ENCODE results near the gene SLC19A1.

Gene SLC19A1

DNA sequence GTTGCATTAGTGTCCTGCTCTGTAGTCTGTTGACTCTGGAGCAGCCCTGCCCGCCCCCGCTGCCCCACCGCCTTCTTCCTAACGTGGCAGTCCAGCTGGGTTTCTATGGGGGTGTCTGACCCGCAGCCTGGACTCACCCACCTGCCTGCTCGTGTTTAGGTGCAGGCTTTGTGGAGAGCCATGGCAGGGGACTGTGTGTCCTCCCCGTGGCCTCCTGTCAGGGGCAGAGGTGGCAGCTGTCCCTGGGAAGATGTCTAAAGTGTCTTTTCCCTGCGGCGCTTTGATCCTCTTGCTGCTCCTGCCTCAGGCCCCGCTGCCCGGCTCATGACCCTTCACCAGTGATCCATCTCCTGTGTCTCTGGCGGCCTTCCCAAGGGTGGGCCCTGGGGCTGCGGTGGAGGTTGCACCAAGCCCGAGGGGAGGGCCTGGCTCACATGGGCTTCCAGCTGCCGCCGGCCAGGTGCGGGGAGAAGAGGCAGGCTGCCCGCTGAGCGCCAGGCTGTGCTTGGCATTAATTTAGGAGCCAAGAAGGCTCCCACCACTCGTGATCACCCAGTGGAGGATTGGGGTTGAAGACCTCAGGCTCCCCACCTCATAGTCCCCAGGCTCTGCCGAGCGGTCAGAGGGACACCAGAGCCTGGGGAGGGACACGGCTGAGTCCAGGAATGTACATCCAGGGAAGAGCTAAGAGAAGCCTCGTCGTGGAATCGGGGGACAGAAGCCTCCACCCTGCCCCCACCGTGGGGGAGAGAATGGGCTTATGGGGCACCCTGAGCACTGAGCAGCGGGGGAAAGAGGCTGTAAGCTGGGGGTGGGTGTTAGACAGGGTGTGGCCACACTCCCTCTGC is 93.2 kb downstream of the SLC19A1 start:
- DNase-seq (ENCODE audit: low read depth): no peak
- no peak overlapping the region for H3K4me3 ChIP-seq (ENCODE audit: control insufficient read depth, low read depth, low read length)
- TF ChIP-seq, protein P1, sequence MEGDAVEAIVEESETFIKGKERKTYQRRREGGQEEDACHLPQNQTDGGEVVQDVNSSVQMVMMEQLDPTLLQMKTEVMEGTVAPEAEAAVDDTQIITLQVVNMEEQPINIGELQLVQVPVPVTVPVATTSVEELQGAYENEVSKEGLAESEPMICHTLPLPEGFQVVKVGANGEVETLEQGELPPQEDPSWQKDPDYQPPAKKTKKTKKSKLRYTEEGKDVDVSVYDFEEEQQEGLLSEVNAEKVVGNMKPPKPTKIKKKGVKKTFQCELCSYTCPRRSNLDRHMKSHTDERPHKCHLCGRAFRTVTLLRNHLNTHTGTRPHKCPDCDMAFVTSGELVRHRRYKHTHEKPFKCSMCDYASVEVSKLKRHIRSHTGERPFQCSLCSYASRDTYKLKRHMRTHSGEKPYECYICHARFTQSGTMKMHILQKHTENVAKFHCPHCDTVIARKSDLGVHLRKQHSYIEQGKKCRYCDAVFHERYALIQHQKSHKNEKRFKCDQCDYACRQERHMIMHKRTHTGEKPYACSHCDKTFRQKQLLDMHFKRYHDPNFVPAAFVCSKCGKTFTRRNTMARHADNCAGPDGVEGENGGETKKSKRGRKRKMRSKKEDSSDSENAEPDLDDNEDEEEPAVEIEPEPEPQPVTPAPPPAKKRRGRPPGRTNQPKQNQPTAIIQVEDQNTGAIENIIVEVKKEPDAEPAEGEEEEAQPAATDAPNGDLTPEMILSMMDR (conservative IDR thresholded peaks at IDR 0.05; ENCODE audit: control insufficient read depth, insufficient read depth, low read depth, low read length): no peak

DNA sequence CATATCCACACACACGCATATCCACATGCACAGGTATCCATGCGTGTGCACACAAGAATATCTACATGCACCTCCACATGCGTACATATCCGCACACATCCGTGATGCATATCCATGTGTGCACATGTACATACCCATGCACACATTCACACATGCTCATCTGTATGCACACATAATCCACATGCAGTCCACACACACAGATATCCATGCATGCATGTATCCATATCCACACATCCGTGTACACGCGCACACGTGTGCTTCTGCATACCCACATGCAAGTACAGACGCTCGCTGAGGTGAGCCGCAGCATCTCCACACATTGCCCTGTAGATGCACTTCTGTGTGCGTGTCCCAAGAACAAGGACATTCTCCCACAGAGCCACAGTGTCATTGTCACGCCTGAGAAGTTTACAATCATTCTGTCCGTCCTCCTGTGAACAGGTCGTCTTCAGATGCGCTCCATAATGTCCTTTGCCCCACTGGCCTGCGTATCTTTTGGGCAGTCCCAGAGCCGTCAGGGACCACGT is 93.9 kb downstream of the SLC19A1 start:
- no peak overlapping the region for H3K4me3 ChIP-seq (ENCODE audit: control insufficient read depth, low read depth, low read length)
- TF ChIP-seq, protein P1 (conservative IDR thresholded peaks at IDR 0.05; ENCODE audit: control insufficient read depth, insufficient read depth, low read depth, low read length): no peak
- no peak for DNase-seq (ENCODE audit: low read depth)

Measured in fibroblast of mammary gland (primary cell).